Ecto neural progenitor cell (in vitro differentiated cells): ENCODE results near the gene PITPNB.

Experiments used
- DNase-seq: peaks from one replicate; pipeline ENCODE4 v3.0.0-alpha.2; 2018; ENCODE audit warnings: low spot score

The PITPNB gene

GRCh38 chr22:27858626-27859025 lies 60.4 kb downstream of the PITPNB start:
- no peak for DNase-seq

DNA sequence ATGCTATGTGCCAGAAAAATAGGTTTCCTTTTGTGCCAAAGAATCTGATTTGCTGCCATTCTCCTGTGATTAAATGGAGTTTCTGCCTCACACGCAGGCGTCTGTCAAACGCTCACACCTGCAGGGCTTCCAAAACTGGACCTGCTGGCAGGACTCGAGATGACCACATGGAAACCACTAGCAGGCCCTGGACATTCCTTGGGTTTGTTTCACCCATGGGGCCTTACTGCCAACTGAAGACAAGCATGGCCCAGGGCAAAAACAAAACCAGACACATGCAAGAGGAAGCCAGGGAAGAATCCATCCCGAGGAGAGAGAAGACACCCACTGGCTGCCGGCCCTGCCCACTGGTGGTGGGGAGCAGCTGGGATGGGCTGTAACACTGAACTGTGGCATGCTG lies 61.6 kb downstream of the PITPNB start:
- no peak for DNase-seq

GRCh38 chr22:27856386-27856785 lies 62.7 kb downstream of the PITPNB start:
- no peak for DNase-seq

GRCh38 chr22:27853424-27853823 lies 65.6 kb downstream of the PITPNB start:
- no peak for DNase-seq

- no peak for DNase-seq
Measured at GRCh38 chr22:27851974-27852746, 66.9 kb downstream of the PITPNB start.

DNA sequence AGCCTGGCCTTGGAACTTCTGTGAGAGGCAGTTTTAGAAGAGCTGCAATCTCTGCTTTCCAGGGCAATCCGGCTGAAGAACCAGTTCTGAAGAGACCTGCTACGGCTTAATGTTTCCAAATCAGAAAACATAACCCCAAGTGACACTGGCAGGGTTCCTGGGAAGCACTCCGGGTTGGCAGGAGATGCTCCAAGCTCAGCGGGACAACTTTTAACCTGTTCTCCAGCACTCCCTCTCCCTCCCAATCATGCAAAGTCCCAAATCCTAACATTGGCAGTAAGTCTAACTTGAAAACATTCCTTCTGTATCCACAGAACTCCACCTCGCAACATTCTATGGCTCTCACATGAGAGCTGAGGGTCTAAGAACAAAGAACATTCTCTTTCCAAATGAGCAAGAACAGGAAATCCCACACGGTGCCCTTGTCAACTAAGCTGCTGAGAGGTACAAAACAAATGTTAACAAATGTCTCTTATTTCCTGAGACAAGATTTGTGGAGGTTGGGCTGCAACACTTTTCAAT lies 69.0 kb downstream of the PITPNB start:
- no peak for DNase-seq

DNA sequence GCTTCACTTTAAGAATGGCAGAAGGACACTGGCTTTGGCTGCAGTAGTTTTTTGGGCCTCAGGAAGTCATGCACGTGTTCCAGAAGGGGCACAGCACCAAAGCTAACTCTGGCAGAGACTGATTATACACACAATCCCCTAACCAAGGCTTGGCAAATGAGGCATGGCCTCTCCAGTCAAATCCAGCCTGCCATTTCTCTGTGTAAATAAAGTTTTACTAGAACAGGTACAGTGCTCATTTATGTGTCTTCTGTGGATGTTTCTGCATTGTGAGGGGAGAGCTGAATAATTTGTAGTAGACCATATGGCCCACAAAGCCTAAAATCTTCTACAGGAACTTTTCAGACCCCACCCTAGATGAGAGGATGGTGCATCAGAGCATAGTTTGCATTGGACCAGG lies 71.1 kb downstream of the PITPNB start:
- DNase-seq: no peak

GRCh38 chr22:27846910-27847309 lies 72.1 kb downstream of the PITPNB start:
- DNase-seq: no peak

DNA sequence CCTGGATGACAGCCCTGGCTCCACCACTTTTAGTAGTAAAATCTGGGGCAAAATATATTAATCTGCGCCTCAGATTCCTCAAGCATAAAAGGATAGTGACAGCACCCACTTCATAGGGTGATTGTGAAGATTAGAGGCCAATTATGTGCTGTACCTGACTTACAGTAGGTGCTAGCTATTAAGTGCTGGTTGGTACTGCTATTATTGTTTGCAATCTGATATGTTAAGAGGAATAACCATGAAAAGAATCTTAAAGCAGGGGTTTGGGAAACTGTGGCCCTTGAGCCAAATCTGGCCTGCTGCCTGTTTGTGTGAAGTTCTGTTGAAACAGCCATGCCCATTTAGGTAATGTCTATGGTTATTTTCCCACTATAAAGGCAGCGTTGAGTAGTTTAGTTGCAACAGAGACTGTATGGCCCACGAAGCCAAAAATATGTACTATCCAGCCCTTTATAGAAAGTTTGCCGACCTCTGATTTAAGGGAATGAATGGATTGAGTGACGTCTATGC lies 72.8 kb downstream of the PITPNB start:
- DNase-seq: no peak

DNA sequence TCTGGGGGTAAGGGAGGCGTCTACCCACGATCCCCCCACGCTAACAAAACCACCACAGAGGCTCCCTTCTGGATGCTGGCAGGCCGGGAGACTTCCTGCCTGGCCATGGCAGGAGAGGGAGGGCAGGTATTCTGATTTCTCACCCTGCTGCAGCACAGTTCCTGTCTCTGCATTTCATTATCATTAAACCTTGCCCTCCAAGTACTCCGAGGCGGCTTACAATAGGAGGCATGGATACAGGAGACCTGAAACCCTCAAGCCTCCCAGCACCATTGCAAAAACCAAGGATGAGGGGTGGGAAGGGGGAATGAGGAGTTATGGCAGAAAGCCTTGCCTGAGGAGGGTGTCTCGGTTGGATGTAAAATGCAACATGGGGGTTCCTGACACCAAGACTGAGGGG lies 73.4 kb downstream of the PITPNB start:
- no peak for DNase-seq

- no peak for DNase-seq
Measured at GRCh38 chr22:27844656-27845591, 74.1 kb downstream of the PITPNB start.

GRCh38 chr22:27844256-27844655 lies 74.8 kb downstream of the PITPNB start:
- no peak for DNase-seq

DNA sequence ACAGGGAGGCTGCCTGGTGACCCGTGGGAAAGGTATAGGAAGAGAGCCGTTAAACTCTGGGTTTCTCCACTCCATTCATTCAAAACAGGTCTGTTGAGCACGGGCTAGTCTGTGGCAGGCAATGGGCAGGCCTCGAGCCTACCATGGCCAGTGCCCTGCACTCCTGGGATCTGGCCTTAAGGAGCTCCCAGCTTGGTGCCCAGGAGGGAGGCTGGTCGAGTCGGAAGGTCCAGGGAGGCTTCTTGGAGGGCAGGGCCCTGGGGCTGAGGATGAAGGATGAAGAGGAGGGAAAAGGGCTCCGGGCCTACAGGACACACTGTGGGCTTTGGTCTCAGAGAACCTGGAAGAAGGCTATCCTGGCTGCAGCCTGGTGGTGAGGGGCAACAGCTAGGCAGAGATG lies 75.6 kb downstream of the PITPNB start:
- no peak for DNase-seq

DNA sequence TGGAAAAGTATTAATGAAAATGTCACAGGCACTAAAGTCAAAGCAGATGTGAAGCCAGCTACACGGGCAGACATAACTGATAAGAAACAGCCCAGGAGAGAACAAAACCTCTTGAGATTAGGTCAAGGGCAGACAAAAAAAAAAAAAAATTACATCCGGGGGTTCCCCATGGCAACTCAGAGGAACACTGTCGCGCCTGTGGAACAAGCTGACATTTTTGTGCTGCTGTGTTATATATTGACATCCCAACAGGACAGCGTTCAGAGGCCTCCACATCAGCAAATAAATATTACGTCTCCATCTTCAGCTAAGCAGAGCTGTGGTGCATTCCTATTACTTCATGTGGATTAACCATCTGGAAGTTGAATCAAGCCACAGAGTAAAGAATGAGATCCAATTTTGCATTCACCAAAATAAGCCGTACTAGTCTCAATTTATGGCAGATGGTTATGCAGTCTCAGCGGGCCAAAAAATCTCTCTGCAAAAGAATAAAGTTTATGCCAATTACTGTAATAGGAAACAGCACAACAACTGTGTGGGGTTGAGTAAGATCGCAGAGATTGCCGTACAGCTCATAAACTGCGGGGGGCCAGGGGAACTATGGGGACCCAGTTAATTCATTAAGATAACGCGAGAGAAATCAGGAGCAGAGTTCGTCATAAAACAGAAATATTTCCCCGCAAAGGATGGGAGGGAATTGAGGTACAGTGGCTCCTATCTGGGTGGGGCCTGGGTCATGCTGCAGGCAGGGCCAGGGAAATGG lies 76.2 kb downstream of the PITPNB start:
- no peak for DNase-seq

DNA sequence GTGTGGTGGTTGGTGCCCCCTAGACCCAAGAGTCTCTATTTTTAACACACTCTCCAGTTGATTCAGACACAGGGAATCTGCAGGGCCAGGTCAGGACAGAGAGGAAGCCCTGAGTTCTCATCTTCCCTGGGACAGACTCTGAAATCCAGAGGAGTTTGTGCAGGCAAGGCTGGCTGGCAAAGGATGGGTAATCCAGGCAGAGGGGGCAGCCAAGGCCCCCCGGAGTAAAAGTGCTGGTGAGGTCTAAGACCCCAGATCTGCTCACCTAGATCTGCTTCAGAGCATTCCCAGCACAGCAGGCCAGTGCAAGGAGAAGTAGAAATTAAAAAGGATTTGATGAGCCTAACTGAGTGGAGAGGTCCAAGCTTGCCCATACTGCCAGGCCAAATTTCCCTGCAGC lies 76.9 kb downstream of the PITPNB start:
- DNase-seq: no peak

DNA sequence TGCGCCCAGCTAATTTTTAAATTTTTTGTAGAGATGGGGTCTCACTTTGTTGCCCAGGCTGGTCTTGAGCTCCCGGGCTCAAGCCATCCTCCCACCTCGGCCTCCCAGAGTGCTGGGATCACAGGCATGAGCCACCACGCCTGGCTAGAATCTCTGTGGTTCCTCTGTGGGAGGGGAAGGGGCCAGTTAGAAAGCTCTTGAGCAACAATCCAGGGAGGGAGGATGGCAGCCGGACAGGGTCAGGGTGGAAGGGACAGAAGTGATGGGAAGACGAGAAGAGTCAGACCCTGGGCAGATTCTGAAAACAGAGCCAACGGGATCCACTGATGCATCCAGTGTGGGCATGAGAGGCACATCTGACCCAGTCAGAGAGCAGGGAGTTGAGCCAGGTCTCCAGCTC lies 78.6 kb downstream of the PITPNB start:
- no peak for DNase-seq

- peak; percentile 29 for DNase-seq
Measured at GRCh38 chr22:27839057-27839660, 79.9 kb downstream of the PITPNB start.

DNA sequence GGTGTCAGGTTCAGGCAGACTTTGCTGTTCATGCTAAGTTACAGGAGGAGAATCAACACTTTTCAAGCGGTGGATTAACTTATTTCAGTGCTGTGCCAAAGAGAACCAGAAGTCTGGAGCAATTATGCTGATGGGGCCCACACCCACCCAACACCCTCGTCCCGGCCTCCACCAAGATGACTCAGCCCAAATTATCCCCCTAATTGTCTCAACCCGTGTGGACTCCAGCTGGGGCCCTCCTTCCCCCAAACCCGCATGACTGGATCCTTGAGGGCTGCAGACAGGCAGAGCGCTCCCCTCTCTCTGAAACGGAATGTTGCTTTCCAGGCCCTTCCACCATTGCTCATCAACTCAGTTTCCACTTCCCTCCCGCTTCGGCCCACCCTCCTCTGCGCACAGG lies 82.9 kb downstream of the PITPNB start:
- DNase-seq: no peak

DNA sequence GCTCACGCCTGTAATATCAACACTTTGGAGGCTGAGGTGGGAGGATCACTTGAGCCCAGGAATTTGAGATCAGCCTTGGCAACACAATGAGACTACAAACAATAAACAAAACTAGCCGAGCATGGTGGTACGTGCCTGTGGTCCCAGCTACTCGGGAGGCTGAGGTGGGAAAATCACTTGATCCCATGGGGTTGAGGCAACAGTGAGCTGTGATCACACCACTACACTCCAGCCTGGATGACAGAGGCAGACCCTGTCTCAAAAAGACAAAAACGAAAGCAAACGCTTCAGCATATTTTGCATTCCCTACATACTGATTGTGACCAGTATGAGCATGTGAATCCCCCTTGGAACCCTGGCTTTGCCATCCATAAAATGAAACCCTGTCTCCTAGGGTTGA lies 83.6 kb downstream of the PITPNB start:
- DNase-seq: no peak

GRCh38 chr22:27834364-27835185 lies 84.5 kb downstream of the PITPNB start:
- no peak for DNase-seq

- no peak for DNase-seq
Measured at GRCh38 chr22:27833803-27834202, 85.3 kb downstream of the PITPNB start.
